HG02642 (cell line): ENCODE results near the gene KRT38.
"Not testable (repeated sequence)": the region's sequence is repeated elsewhere in the genome, so short reads cannot be mapped to it uniquely, and the experiment has no call there.

Experiments
- ATAC-seq: cut with Tn5 transposase; IDR thresholded peaks from one replicate; pipeline ENCODE4 v1.9.1; 2021; ENCODE audit warnings: mild to moderate bottlenecking; ENCODE audit not compliant: unreplicated experiment, poor library complexity

KRT38 gene

GRCh38 chr17:41463746-41464145 is 23.0 kb upstream of the KRT38 start:
- no peak for ATAC-seq

GRCh38 chr17:41462705-41463104 is 21.9 kb upstream of the KRT38 start:
- ATAC-seq: no peak

GRCh38 chr17:41457676-41458075 is 16.9 kb upstream of the KRT38 start:
- ATAC-seq: no peak

- no peak for ATAC-seq
Observed at GRCh38 chr17:41456204-41456603, 15.4 kb upstream of the KRT38 start.

GRCh38 chr17:41455236-41455635 is 14.5 kb upstream of the KRT38 start:
- no peak for ATAC-seq

- no peak for ATAC-seq
Observed at GRCh38 chr17:41453066-41453465, 12.3 kb upstream of the KRT38 start.

GRCh38 chr17:41452281-41452680 is 11.5 kb upstream of the KRT38 start:
- no peak for ATAC-seq

- no peak for ATAC-seq
Observed at GRCh38 chr17:41451154-41451728, 10.5 kb upstream of the KRT38 start.

- no peak for ATAC-seq
Observed at GRCh38 chr17:41449008-41449407, 8.2 kb upstream of the KRT38 start.

- ATAC-seq: no peak
Observed at GRCh38 chr17:41448506-41448905, 7.7 kb upstream of the KRT38 start.

- ATAC-seq: no peak
Observed at GRCh38 chr17:41446806-41447205, 6.0 kb upstream of the KRT38 start.

GRCh38 chr17:41444640-41445039 is 3.9 kb upstream of the KRT38 start:
- ATAC-seq: no peak

GRCh38 chr17:41444186-41444585 is 3.4 kb upstream of the KRT38 start:
- ATAC-seq: no peak

GRCh38 chr17:41442739-41443138 is 2.0 kb upstream of the KRT38 start:
- ATAC-seq: no peak

GRCh38 chr17:41439375-41439774 is 1.4 kb downstream of the KRT38 start:
- no peak for ATAC-seq

- ATAC-seq: no peak
Observed at GRCh38 chr17:41437769-41438168, 3.0 kb downstream of the KRT38 start.

- no peak for ATAC-seq
Observed at GRCh38 chr17:41437254-41437653, 3.5 kb downstream of the KRT38 start.

GRCh38 chr17:41434415-41434814 is 6.4 kb downstream of the KRT38 start:
- ATAC-seq: no peak

- no peak for ATAC-seq
Observed at GRCh38 chr17:41434005-41434404, 6.8 kb downstream of the KRT38 start.

GRCh38 chr17:41433586-41433985 is 7.2 kb downstream of the KRT38 start:
- ATAC-seq: no peak

- ATAC-seq: not testable (repeated sequence)
Observed at GRCh38 chr17:41430376-41430775, 10.4 kb downstream of the KRT38 start.

GRCh38 chr17:41429667-41430066 is 11.1 kb downstream of the KRT38 start:
- no peak for ATAC-seq
